ENCODE measurements around the gene FAIM. TPM values are rescaled to one million over a fixed set of nuclear protein-coding genes. Genes with fewer than 3 reads are reported as not detected.
"Not testable (repeated sequence)": the region's sequence is repeated elsewhere in the genome, so short reads cannot be mapped to it uniquely, and the experiment has no call there.

FAIM gene
- total and polyA plus RNA-seq, 9 donors = 11.3 to 15.2 (median 13.7) TPM

DNA sequence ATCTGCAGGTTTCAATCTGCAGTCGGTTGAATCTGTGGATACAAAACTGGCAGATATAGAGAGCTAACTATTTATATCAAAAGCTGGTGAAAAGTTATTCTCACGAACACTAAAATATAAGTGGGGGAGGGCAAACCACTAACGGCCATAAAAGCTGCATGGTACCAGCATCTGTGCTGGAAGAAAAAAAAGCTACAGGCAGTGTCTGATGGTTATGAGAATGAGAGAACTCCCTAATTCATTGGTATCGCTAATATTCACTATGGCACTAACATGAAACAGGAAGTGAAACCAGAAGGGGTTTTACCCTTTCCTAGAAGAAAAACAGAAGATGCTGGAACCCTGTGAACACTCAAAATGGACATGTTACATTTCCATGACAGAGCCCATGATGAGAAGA, 30.4 kb upstream of the FAIM start:
- no peak overlapping the region for H3K4me3 ChIP-seq (ENCODE audit: low read length)
- DNase-seq = peak; percentile 16
- no peaks in the 10 kb centered on the region for H3K36me3 ChIP-seq (ENCODE audit: control insufficient read depth, insufficient read depth, low read length)
- no peaks in the 10 kb centered on the region for H3K4me1 ChIP-seq (ENCODE audit: control insufficient read depth, insufficient read depth, low read length)
- WGBS (ENCODE audit: insufficient coverage) = 40% methylated on average over 1 of the region's 4 CpGs
- H3K9me3 ChIP-seq (replicated peaks; ENCODE audit: control insufficient read depth, low read depth, low read length) = peaks cover 6% of the 10 kb centered on the region
- no peaks in the 10 kb centered on the region for H3K27me3 ChIP-seq (ENCODE audit: control insufficient read depth, insufficient read depth, low read length)
- H3K27ac ChIP-seq (ENCODE audit: low read length) = no peak overlapping the region

DNA sequence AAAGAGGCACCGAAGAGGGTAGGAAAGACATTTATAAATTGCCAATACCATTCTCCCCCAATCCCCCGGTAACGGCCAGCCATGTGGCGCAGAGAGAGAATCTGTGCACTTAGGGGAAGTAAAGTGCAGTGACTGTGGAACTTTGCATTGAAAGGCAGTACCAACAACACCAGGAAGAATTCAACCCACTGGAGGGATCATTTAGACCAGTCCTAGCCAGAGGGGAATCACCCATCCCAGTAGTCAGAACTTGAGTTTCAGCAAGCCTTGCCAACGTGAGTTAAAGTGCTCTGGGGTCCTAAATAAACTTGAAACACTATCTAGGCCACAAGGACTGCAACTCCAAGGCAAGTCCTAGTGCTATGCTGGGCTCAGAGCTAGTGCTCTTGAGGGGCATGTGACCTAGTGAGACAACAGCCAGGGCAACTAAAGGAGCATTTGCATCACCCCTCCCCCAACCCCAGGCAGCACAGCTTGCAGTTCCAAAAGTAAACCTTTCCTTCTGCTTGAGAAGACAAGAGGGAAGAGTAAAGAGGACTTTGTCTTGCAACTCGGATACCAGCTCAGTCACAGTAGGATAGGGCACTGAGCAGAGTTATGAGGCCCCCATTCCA, 29.5 kb upstream of the FAIM start:
- no peak overlapping the region for H3K4me3 ChIP-seq (ENCODE audit: low read length)
- no CpG with 5 or more reads among the region's 6 CpGs for WGBS (ENCODE audit: insufficient coverage)

DNA sequence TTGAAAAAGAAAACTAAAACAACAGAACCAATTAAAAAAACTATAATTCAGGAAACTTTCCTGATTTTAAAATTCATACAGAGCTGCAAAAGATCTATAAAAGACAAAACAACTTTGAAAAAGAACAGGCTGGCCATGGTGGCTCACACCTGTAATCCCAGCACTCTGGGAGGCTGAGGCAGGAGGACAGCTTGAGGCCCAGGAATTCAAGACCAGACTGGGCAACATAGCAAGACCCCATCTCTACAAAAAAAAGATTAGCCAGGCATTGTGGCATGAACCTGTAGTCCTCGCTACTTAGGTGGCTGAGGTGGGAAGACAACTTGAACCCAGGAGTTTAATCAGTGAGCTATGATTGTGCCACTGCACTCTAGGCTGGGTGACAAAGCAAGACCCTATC, 21.2 kb upstream of the FAIM start:
- no peaks in the 10 kb centered on the region for H3K36me3 ChIP-seq (ENCODE audit: control insufficient read depth, insufficient read depth, low read length)
- no CpG with 5 or more reads among the region's 1 CpG for WGBS (ENCODE audit: insufficient coverage)
- no peaks in the 10 kb centered on the region for H3K27me3 ChIP-seq (ENCODE audit: control insufficient read depth, insufficient read depth, low read length)
- no peak overlapping the region for H3K4me3 ChIP-seq (ENCODE audit: low read length)
- no peak for DNase-seq
- no peaks in the 10 kb centered on the region for H3K4me1 ChIP-seq (ENCODE audit: control insufficient read depth, insufficient read depth, low read length)
- peaks cover 2% of the 10 kb centered on the region for H3K9me3 ChIP-seq (replicated peaks; ENCODE audit: control insufficient read depth, low read depth, low read length)
- no peak overlapping the region for H3K27ac ChIP-seq (ENCODE audit: low read length)

More for the DNA sequence above, 29.5 kb upstream of the FAIM start:
- DNase-seq = no peak
- no peaks in the 10 kb centered on the region for H3K4me1 ChIP-seq (ENCODE audit: control insufficient read depth, insufficient read depth, low read length)
- no peaks in the 10 kb centered on the region for H3K27me3 ChIP-seq (ENCODE audit: control insufficient read depth, insufficient read depth, low read length)
- no peak overlapping the region for H3K27ac ChIP-seq (ENCODE audit: low read length)
- H3K9me3 ChIP-seq (replicated peaks; ENCODE audit: control insufficient read depth, low read depth, low read length) = peaks cover 1% of the 10 kb centered on the region
- no peaks in the 10 kb centered on the region for H3K36me3 ChIP-seq (ENCODE audit: control insufficient read depth, insufficient read depth, low read length)

DNA sequence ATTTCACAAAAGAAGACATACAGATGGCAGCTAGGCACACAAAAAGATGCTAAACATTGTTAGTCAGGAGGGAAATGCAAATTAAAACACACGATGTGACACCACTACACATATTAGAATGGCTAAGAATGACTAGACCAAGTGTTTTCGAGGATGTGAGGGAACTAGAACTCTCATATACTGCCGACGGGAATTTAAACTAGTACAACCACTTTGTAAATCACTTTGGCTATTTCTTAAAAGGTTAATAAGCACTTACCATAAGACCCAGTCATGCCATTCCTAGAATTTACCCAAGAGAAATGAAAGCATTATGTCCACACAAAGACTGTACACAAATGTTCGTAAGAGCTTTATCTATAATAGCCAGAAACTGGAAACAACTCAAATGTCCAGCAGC, 20.1 kb upstream of the FAIM start:
- Histone ChIP-seq H3K4me1 (ENCODE audit: control insufficient read depth, insufficient read depth, low read length) (peaks cover 2% of the 10 kb centered on the region), H3K4me3 (ENCODE audit: low read length) (no peak overlapping the region), H3K9me3 (replicated peaks; ENCODE audit: control insufficient read depth, low read depth, low read length) (peaks cover 2% of the 10 kb centered on the region), H3K27ac (ENCODE audit: low read length) (no peak overlapping the region), H3K27me3 (ENCODE audit: control insufficient read depth, insufficient read depth, low read length) (no peaks in the 10 kb centered on the region), H3K36me3 (ENCODE audit: control insufficient read depth, insufficient read depth, low read length) (no peaks in the 10 kb centered on the region)
- WGBS (ENCODE audit: insufficient coverage) = no CpG with 5 or more reads among the region's 5 CpGs
- DNase-seq = no peak

DNA sequence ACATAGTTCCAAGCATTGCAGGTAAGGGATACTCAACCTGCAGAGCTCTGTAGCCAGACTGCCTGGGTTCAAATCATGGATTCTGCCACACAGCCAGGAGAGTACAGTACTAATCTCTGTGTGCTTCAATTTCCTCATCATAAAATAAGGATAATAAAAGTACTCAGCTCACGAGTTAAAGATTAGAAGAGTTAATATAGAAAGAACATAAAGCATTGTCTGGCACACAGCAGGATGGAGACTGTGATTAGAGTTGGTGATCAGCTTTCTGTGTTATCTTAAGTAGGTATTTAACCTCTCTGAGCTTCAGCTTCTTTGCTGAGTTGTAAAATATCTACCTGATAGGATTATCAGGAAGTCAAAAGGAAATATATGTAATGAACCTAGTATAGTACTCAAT, 17.2 kb upstream of the FAIM start:
- Histone ChIP-seq H3K27me3 (ENCODE audit: control insufficient read depth, insufficient read depth, low read length) (no peaks in the 10 kb centered on the region), H3K9me3 (replicated peaks; ENCODE audit: control insufficient read depth, low read depth, low read length) (no peaks in the 10 kb centered on the region), H3K4me3 (ENCODE audit: low read length) (no peak overlapping the region), H3K27ac (ENCODE audit: low read length) (no peak overlapping the region), H3K36me3 (ENCODE audit: control insufficient read depth, insufficient read depth, low read length) (no peaks in the 10 kb centered on the region), H3K4me1 (ENCODE audit: control insufficient read depth, insufficient read depth, low read length) (peaks cover 6% of the 10 kb centered on the region)
- DNase-seq = no peak
- WGBS (ENCODE audit: insufficient coverage) = no CpG with 5 or more reads among the region's 1 CpG

DNA sequence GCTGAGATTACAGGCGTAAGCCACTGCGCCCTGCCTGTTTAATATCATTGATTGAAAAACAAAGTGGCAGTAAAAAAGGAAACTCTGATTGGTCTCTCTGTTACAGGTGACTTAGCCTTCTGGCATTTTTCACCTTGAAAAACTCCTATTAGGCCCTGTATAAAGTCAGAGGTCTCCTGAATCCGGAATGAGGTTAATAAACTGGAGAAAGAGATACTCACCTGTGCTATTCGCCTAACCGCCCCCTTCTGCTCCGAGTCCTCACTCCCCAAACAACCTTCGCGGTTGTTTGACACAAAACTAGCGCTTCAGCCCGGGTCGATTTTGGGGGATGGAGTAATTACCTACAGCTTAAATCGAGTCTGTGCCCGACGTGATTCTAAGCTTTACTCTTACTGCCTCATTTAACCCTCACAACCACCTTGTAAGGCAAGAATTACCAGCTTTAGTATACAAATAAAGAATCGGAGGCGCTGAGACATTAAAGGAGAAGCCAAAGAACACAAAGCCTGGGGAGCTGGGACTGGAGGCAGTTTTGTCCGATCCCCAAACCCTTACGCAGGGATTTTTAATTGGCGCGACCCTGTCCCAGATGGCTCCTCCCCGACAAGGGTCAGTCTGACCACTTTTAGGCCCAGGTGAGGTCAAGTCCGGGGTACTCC, 15.0 kb upstream of the FAIM start:
- Histone ChIP-seq H3K9me3 (replicated peaks; ENCODE audit: control insufficient read depth, low read depth, low read length) (no peaks in the 10 kb centered on the region), H3K36me3 (ENCODE audit: control insufficient read depth, insufficient read depth, low read length) (no peaks in the 10 kb centered on the region), H3K4me1 (ENCODE audit: control insufficient read depth, insufficient read depth, low read length) (peaks cover 6% of the 10 kb centered on the region), H3K27ac (ENCODE audit: low read length) (peak overlapping the region; percentile 96), H3K27me3 (ENCODE audit: control insufficient read depth, insufficient read depth, low read length) (no peaks in the 10 kb centered on the region), H3K4me3 (ENCODE audit: low read length) (peak overlapping the region; percentile 80)
- 6% methylated on average over 14 of the region's 22 CpGs for WGBS (ENCODE audit: insufficient coverage)
- DNase-seq = no peak

DNA sequence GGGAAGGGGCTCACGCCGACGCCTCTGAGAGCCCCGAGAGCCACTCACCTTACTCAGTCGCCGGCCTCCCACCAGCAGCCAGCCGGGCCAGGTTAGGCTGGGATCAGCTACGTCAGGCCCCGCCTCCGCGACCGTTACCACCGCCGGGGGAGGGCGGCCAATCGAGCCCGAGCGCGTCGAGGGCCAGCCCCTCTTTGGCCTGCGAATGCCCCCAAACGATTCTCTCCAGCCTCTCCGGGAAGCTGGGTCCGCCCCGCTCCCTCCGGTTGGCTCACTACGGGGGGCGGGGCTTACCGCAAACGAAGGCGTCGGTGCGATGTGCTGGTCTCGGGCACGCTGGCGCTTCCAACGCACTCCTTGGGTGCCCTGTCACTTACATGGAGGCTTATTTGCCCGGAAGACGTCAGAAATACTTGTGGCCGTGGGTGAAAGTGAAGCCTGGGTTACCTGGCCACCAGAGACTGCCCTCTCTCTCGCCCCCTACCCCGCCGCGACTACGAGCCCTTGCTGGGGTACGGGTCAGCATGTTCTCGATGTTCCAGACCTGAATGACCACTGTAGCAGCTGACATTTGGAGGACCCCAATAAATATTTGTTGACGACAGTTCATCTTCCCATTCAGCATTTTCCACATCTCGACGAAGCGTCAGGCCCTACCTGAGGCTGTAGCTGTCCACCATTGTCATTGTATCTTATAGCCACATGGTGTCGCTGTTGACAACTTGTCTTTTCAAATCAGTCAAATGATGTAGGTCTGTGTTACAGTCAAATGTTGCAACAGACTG, 14.2 kb upstream of the FAIM start, which contains the start of gene CEP70:
Gene CEP70 (minus strand): TSS at position 111 of the 785 bp plus-strand sequence. CDS start 21,333 bp downstream, outside the sequence.
- Histone ChIP-seq H3K9me3 (replicated peaks; ENCODE audit: control insufficient read depth, low read depth, low read length) (no peaks in the 10 kb centered on the region), H3K36me3 (ENCODE audit: control insufficient read depth, insufficient read depth, low read length) (no peaks in the 10 kb centered on the region), H3K4me3 (ENCODE audit: low read length) (peak within 1 kb of the TSS; percentile 80), H3K4me1 (ENCODE audit: control insufficient read depth, insufficient read depth, low read length) (peaks cover 6% of the 10 kb centered on the region), H3K27ac (ENCODE audit: low read length) (peak within 1 kb of the TSS; percentile 96), H3K27me3 (ENCODE audit: control insufficient read depth, insufficient read depth, low read length) (no peaks in the 10 kb centered on the region)
- DNase-seq = peak; percentile 98
- under 1% methylated on average over 52 of the region's 52 CpGs for WGBS (ENCODE audit: insufficient coverage)

DNA sequence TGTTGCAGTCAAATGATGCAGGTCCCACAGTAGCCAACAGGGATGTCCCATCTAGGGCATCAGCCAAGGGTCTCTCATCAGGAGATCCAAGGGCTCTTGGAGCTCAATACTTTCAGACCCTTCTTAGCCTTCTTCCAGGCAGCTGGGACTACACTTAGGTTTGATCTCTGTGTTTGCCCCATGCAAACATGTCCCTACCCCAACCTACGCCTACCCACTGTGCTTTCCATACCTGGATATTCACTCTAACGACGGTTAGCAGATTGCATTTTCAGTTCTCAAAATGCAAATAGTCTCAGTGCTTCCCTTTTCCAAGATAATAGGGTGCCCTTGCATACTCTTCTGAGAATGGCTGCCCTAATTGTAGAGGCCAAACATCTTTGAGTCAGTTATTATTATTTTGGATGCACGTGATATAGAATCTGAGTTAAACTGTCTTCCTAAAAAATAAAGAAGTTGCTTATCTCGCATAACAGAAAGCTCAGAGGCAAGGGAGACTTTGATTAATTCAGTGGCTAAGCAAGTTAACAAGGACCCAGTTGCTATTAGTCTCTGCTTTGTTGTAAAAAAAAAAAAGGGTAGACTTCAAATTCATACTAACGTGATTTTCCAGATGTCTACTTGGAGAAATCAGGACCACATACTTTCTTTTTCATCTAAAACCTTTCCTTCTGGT, 13.5 kb upstream of the FAIM start:
- no peak overlapping the region for H3K27ac ChIP-seq (ENCODE audit: low read length)
- 41% methylated on average over 3 of the region's 6 CpGs for WGBS (ENCODE audit: insufficient coverage)
- no peak for DNase-seq
- no peaks in the 10 kb centered on the region for H3K27me3 ChIP-seq (ENCODE audit: control insufficient read depth, insufficient read depth, low read length)
- H3K4me1 ChIP-seq (ENCODE audit: control insufficient read depth, insufficient read depth, low read length) = peaks cover 6% of the 10 kb centered on the region
- no peak overlapping the region for H3K4me3 ChIP-seq (ENCODE audit: low read length)
- H3K36me3 ChIP-seq (ENCODE audit: control insufficient read depth, insufficient read depth, low read length) = no peaks in the 10 kb centered on the region
- no peaks in the 10 kb centered on the region for H3K9me3 ChIP-seq (replicated peaks; ENCODE audit: control insufficient read depth, low read depth, low read length)

DNA sequence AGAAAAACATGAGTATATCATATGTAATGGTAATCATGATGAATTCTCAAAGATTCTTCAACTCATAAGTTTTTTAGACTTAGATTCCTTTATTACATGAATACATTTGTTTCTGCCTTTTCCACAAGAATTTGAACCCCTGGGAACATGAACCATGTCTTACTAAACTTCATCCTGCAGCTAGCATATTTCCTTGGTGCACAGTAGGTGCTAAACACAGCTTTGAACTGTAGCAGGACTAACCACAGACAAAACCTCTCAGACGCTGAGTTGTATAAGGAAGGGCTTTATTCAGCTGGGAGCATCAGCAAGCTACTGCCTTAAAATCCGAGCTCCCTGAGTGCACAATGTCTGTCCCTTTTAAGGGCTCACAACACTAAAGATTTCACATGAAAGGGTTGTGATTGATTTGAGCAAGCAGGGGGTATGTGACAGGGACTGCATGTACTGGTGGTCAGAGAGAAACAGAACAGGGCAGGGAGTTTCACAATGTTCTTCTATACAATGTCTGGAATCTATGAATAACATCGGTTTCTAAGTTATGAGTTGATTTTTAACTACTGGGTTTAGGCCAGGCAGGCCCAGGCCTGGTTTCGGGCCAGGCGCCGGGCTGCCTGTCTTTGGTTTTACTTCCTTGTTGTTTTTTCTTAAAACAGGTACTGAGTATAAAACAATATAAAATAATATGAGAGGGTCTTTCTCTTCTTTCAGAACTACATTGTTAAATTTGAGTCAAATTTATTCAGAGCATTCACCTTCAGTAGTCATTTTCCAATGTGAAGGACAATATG, 11.2 kb upstream of the FAIM start:
- H3K4me1 ChIP-seq (ENCODE audit: control insufficient read depth, insufficient read depth, low read length); H3K27ac ChIP-seq (ENCODE audit: low read length); H3K36me3 ChIP-seq (ENCODE audit: control insufficient read depth, insufficient read depth, low read length); DNase-seq; H3K9me3 ChIP-seq (replicated peaks; ENCODE audit: control insufficient read depth, low read depth, low read length); H3K27me3 ChIP-seq (ENCODE audit: control insufficient read depth, insufficient read depth, low read length); H3K4me3 ChIP-seq (ENCODE audit: low read length): not testable (repeated sequence)
- WGBS (ENCODE audit: insufficient coverage) = no CpG with 5 or more reads among the region's 6 CpGs
